Stomach (tissue), 4 donors: ENCODE results near the gene ST8SIA4.

Source experiments
- POLR2AphosphoS5 ChIP-seq, 3 donors: sonication (generic); formaldehyde crosslinking; IDR thresholded peaks; one replicate each; pipeline ENCODE4 v1.6.1; 2016; ENCODE audit warnings: antibody characterized with exemption in 3 of 3
- TF ChIP-seq, protein P1 (sequence below), 7 experiments: fragments of 450-650 bp in 4 of 7; fragments of 200-600 bp in 3 of 7; sonication (generic) in 3 of 7; IDR thresholded peaks; one replicate each; pipeline ENCODE4 v1.5.1; 2016 to 2019; ENCODE audit warnings: antibody characterized with exemption in 7 of 7, control low read depth in 2 of 7, mild to moderate bottlenecking in 1 of 7

DNA sequence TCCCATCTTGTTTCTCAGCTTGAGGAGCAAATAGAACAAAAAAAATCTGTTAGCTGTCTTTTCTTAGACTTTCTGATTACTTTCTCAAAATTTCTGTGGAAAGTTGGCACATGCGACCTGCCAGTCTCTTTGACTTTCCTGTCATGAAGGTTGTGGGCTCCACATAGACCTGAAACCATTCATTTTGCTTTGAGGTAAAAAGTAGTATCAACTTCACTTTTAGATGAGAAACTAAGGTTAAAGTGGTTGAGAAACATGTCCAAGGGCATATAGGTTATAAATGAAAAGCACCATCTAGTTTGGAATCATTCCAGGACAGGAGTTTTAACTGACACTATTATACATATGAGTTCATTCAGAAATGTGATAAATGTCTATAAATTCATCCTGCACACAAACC lies 42.7 kb downstream of the ST8SIA4 start:
- TF ChIP-seq, protein P1, sequence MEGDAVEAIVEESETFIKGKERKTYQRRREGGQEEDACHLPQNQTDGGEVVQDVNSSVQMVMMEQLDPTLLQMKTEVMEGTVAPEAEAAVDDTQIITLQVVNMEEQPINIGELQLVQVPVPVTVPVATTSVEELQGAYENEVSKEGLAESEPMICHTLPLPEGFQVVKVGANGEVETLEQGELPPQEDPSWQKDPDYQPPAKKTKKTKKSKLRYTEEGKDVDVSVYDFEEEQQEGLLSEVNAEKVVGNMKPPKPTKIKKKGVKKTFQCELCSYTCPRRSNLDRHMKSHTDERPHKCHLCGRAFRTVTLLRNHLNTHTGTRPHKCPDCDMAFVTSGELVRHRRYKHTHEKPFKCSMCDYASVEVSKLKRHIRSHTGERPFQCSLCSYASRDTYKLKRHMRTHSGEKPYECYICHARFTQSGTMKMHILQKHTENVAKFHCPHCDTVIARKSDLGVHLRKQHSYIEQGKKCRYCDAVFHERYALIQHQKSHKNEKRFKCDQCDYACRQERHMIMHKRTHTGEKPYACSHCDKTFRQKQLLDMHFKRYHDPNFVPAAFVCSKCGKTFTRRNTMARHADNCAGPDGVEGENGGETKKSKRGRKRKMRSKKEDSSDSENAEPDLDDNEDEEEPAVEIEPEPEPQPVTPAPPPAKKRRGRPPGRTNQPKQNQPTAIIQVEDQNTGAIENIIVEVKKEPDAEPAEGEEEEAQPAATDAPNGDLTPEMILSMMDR (IDR thresholded peaks at IDR 0.05) = no peak
- no peak for TF ChIP-seq POLR2AphosphoS5 (IDR thresholded peaks at IDR 0.05)
